Ectodermal cell (in vitro differentiated cells): ENCODE measurements around the gene UBD.

Source experiments
- H3K27ac ChIP-seq: 2 replicates; pipeline ENCODE4 v1.7.0; 2013; ENCODE audit warnings: mild to moderate bottlenecking, low read depth, low read length; ENCODE audit not compliant: insufficient read depth, poor library complexity, severe bottlenecking
- H3K27me3 ChIP-seq: 2 replicates; pipeline ENCODE4 v1.7.0; 2013; ENCODE audit warnings: mild to moderate bottlenecking, low read length; ENCODE audit not compliant: insufficient read depth, control insufficient read depth, poor library complexity, severe bottlenecking
- H3K36me3 ChIP-seq: one replicate; pipeline ENCODE4 v1.7.0; 2013; ENCODE audit warnings: low read length; ENCODE audit not compliant: control insufficient read depth, insufficient read depth
- H3K4me1 ChIP-seq: one replicate; pipeline ENCODE4 v1.7.0; 2013; ENCODE audit warnings: low read length; ENCODE audit not compliant: control insufficient read depth, insufficient read depth
- H3K4me3 ChIP-seq: 2 replicates; pipeline ENCODE4 v1.7.0; 2013; ENCODE audit warnings: low read depth, low read length, control low read depth; ENCODE audit not compliant: insufficient read depth
- H3K9me3 ChIP-seq: 2 replicates; pipeline ENCODE4 v1.7.0; 2013; ENCODE audit warnings: mild to moderate bottlenecking, low read length, moderate library complexity; ENCODE audit not compliant: control insufficient read depth
- WGBS, 2 experiments: methylation state at CpG; one replicate each; pipeline ENCODE4 v1.1.7; 2013; ENCODE audit warnings: missing lambda C conversion rate in 2 of 2; 5-methylcytosine and 5-hydroxymethylcytosine counted together

UBD gene

DNA sequence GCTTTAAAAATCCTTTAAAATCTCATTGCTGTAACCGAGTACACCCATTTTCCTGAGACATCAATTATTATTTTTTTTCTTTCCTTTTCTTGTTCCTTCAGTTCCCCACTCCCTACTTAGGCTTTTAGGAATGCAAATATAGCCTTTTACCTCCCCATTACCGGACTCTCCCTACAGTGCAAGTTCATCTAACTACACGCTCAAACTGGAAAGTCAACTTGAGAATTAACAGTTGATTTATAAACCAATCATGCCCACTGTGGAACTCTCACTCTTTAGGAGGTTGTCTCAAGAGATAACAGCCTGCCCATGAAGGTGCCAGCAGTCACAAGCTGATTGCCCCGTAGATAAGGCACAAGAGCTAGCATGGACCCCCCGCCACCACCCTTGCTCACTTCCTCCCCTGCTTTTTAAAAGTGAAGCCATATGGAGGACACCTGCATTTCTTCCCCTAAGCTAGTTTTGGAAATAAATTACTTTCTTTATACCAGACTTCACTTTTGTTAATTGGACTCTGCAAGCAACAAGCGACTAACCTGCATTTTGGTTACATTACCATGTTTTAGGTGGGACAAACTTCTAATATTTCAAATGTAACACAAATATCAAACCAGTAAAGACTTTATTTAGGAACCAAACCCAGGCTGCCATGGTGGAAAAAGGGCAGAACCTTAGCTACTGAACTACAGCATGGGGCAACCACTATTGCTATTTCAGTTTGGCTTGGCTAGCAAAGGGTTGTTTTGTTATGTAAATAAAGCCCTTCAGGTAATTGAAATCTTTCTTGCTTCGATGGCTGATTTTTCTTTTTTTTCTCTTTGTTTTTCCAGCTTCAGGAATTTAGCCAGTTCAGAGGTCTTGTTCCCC, 34.9 kb downstream of the UBD start:
- Histone ChIP-seq H3K9me3 (no peaks in the 10 kb centered on the region), H3K4me1 (no peaks in the 10 kb centered on the region), H3K36me3 (no peaks in the 10 kb centered on the region), H3K27ac (no peak overlapping the region), H3K4me3 (no peak overlapping the region), H3K27me3 (no peaks in the 10 kb centered on the region)
- 85 to 88% methylated on average over 7 of the region's 7 CpGs for WGBS, 2 experiments

GRCh38 chr6:29524044-29524443, 35.5 kb downstream of the UBD start:
- Histone ChIP-seq H3K4me3 (no peak overlapping the region), H3K36me3 (no peaks in the 10 kb centered on the region), H3K4me1 (no peaks in the 10 kb centered on the region), H3K9me3 (no peaks in the 10 kb centered on the region), H3K27me3 (no peaks in the 10 kb centered on the region), H3K27ac (no peak overlapping the region)
- 85 to 100% methylated on average over 1 to 2 of the region's 2 CpGs for WGBS, 2 experiments

DNA sequence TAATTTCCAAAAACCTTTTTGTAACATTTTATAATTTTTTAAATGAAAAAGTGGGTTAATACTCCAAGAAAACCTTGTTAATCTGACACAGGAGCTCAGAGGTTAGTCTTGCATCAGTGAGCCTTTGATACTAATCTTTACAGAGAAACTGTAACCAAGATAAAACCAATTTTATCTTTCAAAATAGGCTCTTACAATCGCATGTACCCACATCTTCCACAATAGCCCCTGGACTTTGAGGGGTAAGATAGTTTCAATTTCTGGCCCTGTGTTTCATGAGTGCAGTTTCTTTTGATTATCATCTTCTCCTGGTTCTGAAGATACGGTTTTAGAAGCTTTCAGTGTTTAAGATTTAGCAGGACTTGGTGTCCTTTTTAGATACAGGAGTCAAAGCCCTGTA, 37.3 kb downstream of the UBD start:
- Histone ChIP-seq H3K4me1 (no peaks in the 10 kb centered on the region), H3K27me3 (no peaks in the 10 kb centered on the region), H3K9me3 (no peaks in the 10 kb centered on the region), H3K27ac (no peak overlapping the region), H3K36me3 (no peaks in the 10 kb centered on the region), H3K4me3 (no peak overlapping the region)
- WGBS, 2 experiments, result 93 to 100% methylated on average over 2 of the region's 2 CpGs

DNA sequence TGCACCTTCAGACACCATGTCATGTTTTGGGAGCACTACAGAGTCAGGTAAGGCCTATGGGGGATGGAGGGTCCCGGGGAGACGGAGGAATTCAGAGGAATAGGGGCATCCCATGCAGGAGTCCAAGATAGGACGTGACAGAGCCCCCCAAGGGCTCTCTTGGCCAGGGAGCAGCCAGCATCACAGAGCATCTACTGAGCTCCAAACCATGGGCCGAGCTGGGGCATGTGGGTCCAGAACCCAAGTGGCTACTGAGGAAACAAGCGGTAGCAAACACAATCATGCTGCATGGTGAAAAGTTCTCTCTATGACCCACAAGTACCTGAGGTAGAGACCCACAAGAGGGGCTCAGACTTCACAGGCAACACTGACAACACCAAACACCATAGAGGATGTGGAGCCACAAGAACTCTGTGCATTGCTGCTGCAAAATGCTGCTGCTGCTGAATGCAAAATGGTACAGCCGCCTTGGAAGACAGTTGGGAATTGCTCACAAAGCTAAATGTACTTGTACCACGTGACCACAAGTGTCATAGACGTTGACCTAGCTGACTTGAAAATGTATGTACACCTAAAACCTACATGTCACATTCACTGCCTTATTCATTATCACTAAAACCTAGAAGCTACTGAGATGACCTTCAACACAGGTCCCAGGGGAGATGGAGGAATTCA, 38.4 kb downstream of the UBD start:
- Histone ChIP-seq H3K9me3 (no peaks in the 10 kb centered on the region), H3K27ac (no peak overlapping the region), H3K4me3 (no peak overlapping the region), H3K36me3 (no peaks in the 10 kb centered on the region), H3K27me3 (no peaks in the 10 kb centered on the region), H3K4me1 (no peaks in the 10 kb centered on the region)
- WGBS, 2 experiments, result 66 to 68% methylated on average over 8 of the region's 8 CpGs

- H3K27me3 ChIP-seq, result no peaks in the 10 kb centered on the region
- 93 to 95% methylated on average over 4 of the region's 4 CpGs for WGBS, 2 experiments
- no peak overlapping the region for H3K4me3 ChIP-seq
- no peaks in the 10 kb centered on the region for H3K9me3 ChIP-seq
- no peak overlapping the region for H3K27ac ChIP-seq
- H3K36me3 ChIP-seq, result no peaks in the 10 kb centered on the region
- no peaks in the 10 kb centered on the region for H3K4me1 ChIP-seq
Measured at GRCh38 chr6:29520232-29520631, 39.3 kb downstream of the UBD start.

- no peaks in the 10 kb centered on the region for H3K9me3 ChIP-seq
- H3K27me3 ChIP-seq, result no peaks in the 10 kb centered on the region
Measured at GRCh38 chr6:29519291-29520010, 40.1 kb downstream of the UBD start.

GRCh38 chr6:29517728-29518440, 41.6 kb downstream of the UBD start:
- H3K4me1 ChIP-seq, result no peaks in the 10 kb centered on the region
- H3K27me3 ChIP-seq, result no peaks in the 10 kb centered on the region
- WGBS, 2 experiments, result 91 to 92% methylated on average over 7 of the region's 7 CpGs
- no peaks in the 10 kb centered on the region for H3K36me3 ChIP-seq
- no peak overlapping the region for H3K4me3 ChIP-seq
- H3K9me3 ChIP-seq, result no peaks in the 10 kb centered on the region
- H3K27ac ChIP-seq, result no peak overlapping the region

More at GRCh38 chr6:29519291-29520010, 40.1 kb downstream of the UBD start:
- 90 to 93% methylated on average over 6 of the region's 6 CpGs for WGBS, 2 experiments
- H3K36me3 ChIP-seq, result no peaks in the 10 kb centered on the region
- no peak overlapping the region for H3K27ac ChIP-seq
- no peak overlapping the region for H3K4me3 ChIP-seq
- H3K4me1 ChIP-seq, result no peaks in the 10 kb centered on the region

GRCh38 chr6:29517245-29517644, 42.3 kb downstream of the UBD start:
- Histone ChIP-seq H3K36me3 (no peaks in the 10 kb centered on the region), H3K27me3 (no peaks in the 10 kb centered on the region), H3K9me3 (no peaks in the 10 kb centered on the region), H3K4me3 (no peak overlapping the region), H3K4me1 (no peaks in the 10 kb centered on the region), H3K27ac (no peak overlapping the region)
- 85 to 90% methylated on average over 1 of the region's 1 CpG for WGBS, 2 experiments

- H3K4me1 ChIP-seq, result no peaks in the 10 kb centered on the region
- no peaks in the 10 kb centered on the region for H3K36me3 ChIP-seq
- no peaks in the 10 kb centered on the region for H3K27me3 ChIP-seq
- no peak overlapping the region for H3K4me3 ChIP-seq
- no peaks in the 10 kb centered on the region for H3K9me3 ChIP-seq
- H3K27ac ChIP-seq, result no peak overlapping the region
- WGBS, 2 experiments, result 94 to 95% methylated on average over 6 of the region's 6 CpGs
Measured at GRCh38 chr6:29516108-29516507, 43.4 kb downstream of the UBD start.
